Measurements from ENCODE around the gene RPS23. TPM values are rescaled to one million over a fixed set of nuclear protein-coding genes. Genes with fewer than 3 reads are reported as not detected.

RPS23 gene
- total and polyA plus RNA-seq, 2 donors: 4,705 to 5,283 TPM

DNA sequence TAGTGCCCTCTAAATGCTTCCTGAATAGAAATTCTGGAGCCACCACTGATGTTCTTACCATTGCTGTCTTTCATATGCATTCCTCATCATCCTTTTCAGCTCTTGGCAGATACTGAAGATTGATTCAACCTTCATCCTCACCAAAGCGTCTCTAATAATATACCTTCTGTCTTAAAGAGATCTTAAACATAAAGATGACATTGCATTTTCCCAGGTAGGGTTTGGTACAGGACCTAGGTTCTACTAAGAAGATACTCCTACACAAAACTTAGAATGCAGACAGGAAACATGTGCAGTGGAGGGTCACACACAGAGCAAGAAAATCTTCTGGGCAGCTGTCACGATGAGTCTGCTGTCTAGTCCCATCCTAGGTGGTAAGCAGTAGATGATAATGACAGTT is 41.0 kb upstream of the RPS23 start:
- DNase-seq (ENCODE audit: low read depth in 6 of 9, low spot score in 9 of 9): no peak
- H3K4me1 ChIP-seq (ENCODE audit: control insufficient read depth in 2 of 2, insufficient read depth in 2 of 2, low read length in 2 of 2): peaks cover 15 to 24% of the 10 kb centered on the region in 2 donors
- H3K4me3 ChIP-seq (ENCODE audit: low read length in 2 of 2): no peak overlapping the region
- H3K27ac ChIP-seq (ENCODE audit: low read depth in 1 of 2, low read length in 1 of 2): no peak overlapping the region
- H3K36me3 ChIP-seq (ENCODE audit: control insufficient read depth in 2 of 2, insufficient read depth in 2 of 2, low read length in 1 of 2): no peaks in the 10 kb centered on the region
- 45% methylated on average over 2 of the region's 2 CpGs for WGBS
- no peaks in the 10 kb centered on the region for H3K27me3 ChIP-seq (ENCODE audit: control insufficient read depth in 2 of 2, insufficient read depth in 1 of 2, low read length in 1 of 2)
- no peaks in the 10 kb centered on the region for H3K9me3 ChIP-seq (ENCODE audit: control insufficient read depth in 2 of 2, insufficient read depth in 1 of 2, low read length in 1 of 2)

DNA sequence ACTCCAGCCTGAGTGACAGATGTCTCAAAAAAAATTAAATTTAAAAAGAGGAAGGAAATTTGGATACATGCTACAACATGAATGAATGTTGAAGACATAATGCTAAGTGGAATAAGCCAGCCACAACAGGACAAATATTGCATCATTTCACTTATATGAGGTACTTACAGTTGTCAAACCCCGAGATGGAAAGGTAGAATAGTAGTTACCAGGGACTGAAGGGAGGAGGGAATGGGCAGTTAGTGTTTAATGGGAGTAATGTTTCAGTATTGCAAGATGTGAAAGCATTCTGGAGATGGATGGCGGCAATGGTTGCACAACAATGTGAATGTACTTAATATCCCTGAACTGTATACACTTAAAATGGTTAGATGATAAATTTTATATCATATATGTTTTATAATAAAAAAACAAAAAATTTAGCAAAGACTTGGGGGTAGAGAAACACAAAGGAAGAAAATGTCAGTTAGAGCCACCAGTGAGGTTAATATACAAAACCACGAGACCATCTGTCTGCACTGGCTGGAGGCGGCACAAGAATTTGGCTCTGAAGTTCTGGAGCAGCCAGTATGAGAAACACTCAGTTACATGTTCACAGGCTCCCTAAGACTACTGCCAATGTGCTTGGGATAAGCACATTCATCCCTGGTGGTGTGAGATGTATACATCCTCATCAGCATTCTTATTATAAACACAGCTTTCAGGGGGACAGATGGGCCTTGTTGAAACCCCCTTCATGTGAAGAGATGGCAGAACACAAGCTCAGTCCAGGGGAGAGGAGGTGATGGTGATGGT is 37.0 kb upstream of the RPS23 start:
- H3K4me1 ChIP-seq (ENCODE audit: control insufficient read depth in 2 of 2, insufficient read depth in 2 of 2, low read length in 2 of 2): peaks cover 18 to 37% of the 10 kb centered on the region in 2 donors
- H3K27ac ChIP-seq (ENCODE audit: low read depth in 1 of 2, low read length in 1 of 2): peak overlapping the region in 1 of 2 donors; percentile 72
- no peaks in the 10 kb centered on the region for H3K27me3 ChIP-seq (ENCODE audit: control insufficient read depth in 2 of 2, insufficient read depth in 1 of 2, low read length in 1 of 2)
- 25% methylated on average over 4 of the region's 4 CpGs for WGBS
- H3K36me3 ChIP-seq (ENCODE audit: control insufficient read depth in 2 of 2, insufficient read depth in 2 of 2, low read length in 1 of 2): peaks cover 0 to 4% of the 10 kb centered on the region in 2 donors
- no peaks in the 10 kb centered on the region for H3K9me3 ChIP-seq (ENCODE audit: control insufficient read depth in 2 of 2, insufficient read depth in 1 of 2, low read length in 1 of 2)
- peak overlapping the region in 1 of 2 donors; percentile 20 for H3K4me3 ChIP-seq (ENCODE audit: low read length in 2 of 2)
- peak in 2 of 9 donors; percentile 21 to 63 for DNase-seq (ENCODE audit: low read depth in 6 of 9, low spot score in 9 of 9)

DNA sequence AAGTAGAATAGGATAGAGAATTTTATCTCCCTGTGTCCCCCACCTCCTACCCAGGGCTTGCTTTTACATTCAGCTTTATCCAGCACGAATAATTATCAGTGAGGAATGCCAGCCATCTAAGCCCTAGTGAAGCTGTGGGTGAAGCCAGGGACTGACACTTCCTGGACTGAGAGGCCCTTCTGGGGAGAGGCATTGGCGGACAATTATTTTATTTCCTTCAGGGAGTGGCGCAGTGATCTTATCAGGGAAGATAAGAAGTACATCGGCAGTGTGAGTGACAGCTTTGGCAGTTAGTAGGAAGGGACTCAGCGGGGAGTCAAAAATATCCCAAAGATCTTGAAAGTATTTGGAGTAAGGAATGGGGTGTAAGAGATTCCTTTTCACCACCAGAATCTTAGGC is 34.9 kb upstream of the RPS23 start:
- H3K4me3 ChIP-seq (ENCODE audit: low read length in 2 of 2): no peak overlapping the region
- peaks cover 17 to 33% of the 10 kb centered on the region in 2 donors for H3K4me1 ChIP-seq (ENCODE audit: control insufficient read depth in 2 of 2, insufficient read depth in 2 of 2, low read length in 2 of 2)
- no peaks in the 10 kb centered on the region for H3K9me3 ChIP-seq (ENCODE audit: control insufficient read depth in 2 of 2, insufficient read depth in 1 of 2, low read length in 1 of 2)
- H3K36me3 ChIP-seq (ENCODE audit: control insufficient read depth in 2 of 2, insufficient read depth in 2 of 2, low read length in 1 of 2): peaks cover 0 to 6% of the 10 kb centered on the region in 2 donors
- no peaks in the 10 kb centered on the region for H3K27me3 ChIP-seq (ENCODE audit: control insufficient read depth in 2 of 2, insufficient read depth in 1 of 2, low read length in 1 of 2)
- no peak overlapping the region for H3K27ac ChIP-seq (ENCODE audit: low read depth in 1 of 2, low read length in 1 of 2)
- 61% methylated on average over 5 of the region's 5 CpGs for WGBS
- DNase-seq (ENCODE audit: low read depth in 6 of 9, low spot score in 9 of 9): no peak

DNA sequence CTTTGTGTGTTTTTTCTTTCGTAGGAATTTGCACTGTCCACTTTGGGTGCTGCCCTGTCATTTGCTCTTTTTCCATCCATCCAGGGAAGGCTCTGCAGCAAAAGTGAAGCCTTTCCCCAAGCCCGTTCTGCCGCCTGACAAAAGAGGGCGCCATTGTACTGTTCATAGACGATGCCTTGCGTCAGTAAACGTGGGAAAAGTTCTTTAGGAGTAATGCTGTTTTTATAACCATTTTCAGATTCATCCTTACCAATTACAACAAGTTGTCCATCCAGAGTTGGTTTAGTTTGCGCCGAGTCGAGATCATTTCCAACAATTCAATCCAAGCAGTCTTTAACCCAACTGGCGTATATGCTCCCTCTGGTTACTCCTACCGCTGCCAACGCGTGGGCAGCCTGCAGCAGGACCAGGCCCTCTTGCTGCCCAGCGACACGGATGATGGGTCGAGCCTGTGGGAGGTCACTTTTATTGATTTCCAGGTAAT is 34.3 kb upstream of the RPS23 start:
- WGBS: 58% methylated on average over 17 of the region's 17 CpGs

DNA sequence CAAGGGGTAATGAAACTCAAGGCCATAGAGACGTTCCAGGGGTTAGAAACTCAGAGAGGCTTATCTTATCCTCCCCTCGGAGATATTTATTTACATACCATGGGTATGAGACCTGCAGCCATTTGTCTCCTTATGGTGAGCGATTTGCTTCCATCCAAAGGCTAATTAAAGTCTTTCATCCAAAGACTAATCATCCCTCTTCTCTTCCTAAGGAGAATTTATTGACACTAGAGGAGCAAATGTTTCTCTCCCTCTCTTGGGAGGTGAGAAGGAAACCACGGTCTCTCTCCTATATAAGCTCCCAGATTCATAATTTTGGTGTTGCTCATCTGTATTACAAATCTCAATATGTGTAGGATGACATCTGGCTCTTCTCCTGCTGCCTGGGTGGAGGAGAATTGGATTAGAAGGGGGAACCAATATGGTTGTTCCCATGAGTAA is 31.0 kb upstream of the RPS23 start:
- peaks cover 3 to 13% of the 10 kb centered on the region in 2 donors for H3K4me1 ChIP-seq (ENCODE audit: control insufficient read depth in 2 of 2, insufficient read depth in 2 of 2, low read length in 2 of 2)
- no peaks in the 10 kb centered on the region for H3K27me3 ChIP-seq (ENCODE audit: control insufficient read depth in 2 of 2, insufficient read depth in 1 of 2, low read length in 1 of 2)
- H3K4me3 ChIP-seq (ENCODE audit: low read length in 2 of 2): no peak overlapping the region
- no peak for DNase-seq (ENCODE audit: low read depth in 6 of 9, low spot score in 9 of 9)
- H3K36me3 ChIP-seq (ENCODE audit: control insufficient read depth in 2 of 2, insufficient read depth in 2 of 2, low read length in 1 of 2): peaks cover 0 to 9% of the 10 kb centered on the region in 2 donors
- 99% methylated on average over 4 of the region's 4 CpGs for WGBS
- H3K9me3 ChIP-seq (ENCODE audit: control insufficient read depth in 2 of 2, insufficient read depth in 1 of 2, low read length in 1 of 2): no peaks in the 10 kb centered on the region
- no peak overlapping the region for H3K27ac ChIP-seq (ENCODE audit: low read depth in 1 of 2, low read length in 1 of 2)

More for the DNA sequence above, 34.3 kb upstream of the RPS23 start:
- DNase-seq (ENCODE audit: low read depth in 6 of 9, low spot score in 9 of 9): peak; percentile 30 to 80 (median 59)
- Histone ChIP-seq H3K36me3 (ENCODE audit: control insufficient read depth in 2 of 2, insufficient read depth in 2 of 2, low read length in 1 of 2) (peaks cover 0 to 6% of the 10 kb centered on the region in 2 donors), H3K9me3 (ENCODE audit: control insufficient read depth in 2 of 2, insufficient read depth in 1 of 2, low read length in 1 of 2) (no peaks in the 10 kb centered on the region), H3K4me1 (ENCODE audit: control insufficient read depth in 2 of 2, insufficient read depth in 2 of 2, low read length in 2 of 2) (peaks cover 12 to 29% of the 10 kb centered on the region in 2 donors), H3K4me3 (ENCODE audit: low read length in 2 of 2) (no peak overlapping the region), H3K27me3 (ENCODE audit: control insufficient read depth in 2 of 2, insufficient read depth in 1 of 2, low read length in 1 of 2) (no peaks in the 10 kb centered on the region), H3K27ac (ENCODE audit: low read depth in 1 of 2, low read length in 1 of 2) (no peak overlapping the region)

DNA sequence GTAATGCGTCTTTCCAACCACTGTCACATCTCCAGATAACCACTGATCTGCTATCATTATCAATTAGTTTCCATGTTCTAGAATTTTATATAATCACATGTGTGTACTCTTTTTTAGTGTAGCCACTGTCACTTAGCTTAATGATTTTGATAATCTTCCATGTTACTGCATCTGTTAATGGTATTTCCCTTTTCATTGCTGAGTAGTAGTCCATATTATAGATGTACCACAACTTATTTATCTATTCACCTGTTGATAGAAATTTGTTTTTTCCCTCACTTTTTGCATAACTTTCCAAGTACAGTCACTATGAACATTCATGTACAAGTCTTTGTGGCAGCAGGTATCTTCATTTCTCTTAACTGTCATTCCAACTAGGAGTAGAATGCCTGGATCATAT is 30.3 kb upstream of the RPS23 start:
- WGBS: 100% methylated on average over 1 of the region's 1 CpG
- Histone ChIP-seq H3K36me3 (ENCODE audit: control insufficient read depth in 2 of 2, insufficient read depth in 2 of 2, low read length in 1 of 2) (peaks cover 0 to 9% of the 10 kb centered on the region in 2 donors), H3K27ac (ENCODE audit: low read depth in 1 of 2, low read length in 1 of 2) (no peak overlapping the region), H3K4me1 (ENCODE audit: control insufficient read depth in 2 of 2, insufficient read depth in 2 of 2, low read length in 2 of 2) (peaks cover 3 to 11% of the 10 kb centered on the region in 2 donors), H3K9me3 (ENCODE audit: control insufficient read depth in 2 of 2, insufficient read depth in 1 of 2, low read length in 1 of 2) (no peaks in the 10 kb centered on the region), H3K27me3 (ENCODE audit: control insufficient read depth in 2 of 2, insufficient read depth in 1 of 2, low read length in 1 of 2) (no peaks in the 10 kb centered on the region), H3K4me3 (ENCODE audit: low read length in 2 of 2) (no peak overlapping the region)
- no peak for DNase-seq (ENCODE audit: low read depth in 6 of 9, low spot score in 9 of 9)

DNA sequence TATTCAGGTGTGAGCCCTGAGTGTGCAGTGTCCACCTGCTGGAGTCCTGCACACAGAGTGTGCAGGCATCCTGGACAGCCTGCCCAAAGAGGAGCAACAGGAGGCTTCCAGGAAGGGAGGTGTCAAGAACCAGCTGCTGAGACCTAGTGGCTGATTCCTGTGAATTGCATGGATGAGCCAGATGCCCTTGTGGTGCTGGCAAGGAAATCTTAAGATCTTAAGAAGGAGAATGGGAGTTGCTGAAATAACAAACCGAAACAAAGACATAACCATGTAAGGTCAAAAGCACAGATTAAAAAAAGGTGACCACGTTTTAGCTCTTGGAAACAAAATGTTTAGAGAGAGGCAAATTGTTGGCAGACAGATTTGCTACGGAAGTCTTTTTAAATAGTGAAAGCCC is 29.3 kb upstream of the RPS23 start:
- no peaks in the 10 kb centered on the region for H3K27me3 ChIP-seq (ENCODE audit: control insufficient read depth in 2 of 2, insufficient read depth in 1 of 2, low read length in 1 of 2)
- DNase-seq (ENCODE audit: low read depth in 6 of 9, low spot score in 9 of 9): no peak
- H3K4me1 ChIP-seq (ENCODE audit: control insufficient read depth in 2 of 2, insufficient read depth in 2 of 2, low read length in 2 of 2): peaks cover under 1% of the 10 kb centered on the region in 2 donors
- no peaks in the 10 kb centered on the region for H3K9me3 ChIP-seq (ENCODE audit: control insufficient read depth in 2 of 2, insufficient read depth in 1 of 2, low read length in 1 of 2)
- 96% methylated on average over 3 of the region's 3 CpGs for WGBS
- no peak overlapping the region for H3K27ac ChIP-seq (ENCODE audit: low read depth in 1 of 2, low read length in 1 of 2)
- no peak overlapping the region for H3K4me3 ChIP-seq (ENCODE audit: low read length in 2 of 2)
- peaks cover 0 to 9% of the 10 kb centered on the region in 2 donors for H3K36me3 ChIP-seq (ENCODE audit: control insufficient read depth in 2 of 2, insufficient read depth in 2 of 2, low read length in 1 of 2)

DNA sequence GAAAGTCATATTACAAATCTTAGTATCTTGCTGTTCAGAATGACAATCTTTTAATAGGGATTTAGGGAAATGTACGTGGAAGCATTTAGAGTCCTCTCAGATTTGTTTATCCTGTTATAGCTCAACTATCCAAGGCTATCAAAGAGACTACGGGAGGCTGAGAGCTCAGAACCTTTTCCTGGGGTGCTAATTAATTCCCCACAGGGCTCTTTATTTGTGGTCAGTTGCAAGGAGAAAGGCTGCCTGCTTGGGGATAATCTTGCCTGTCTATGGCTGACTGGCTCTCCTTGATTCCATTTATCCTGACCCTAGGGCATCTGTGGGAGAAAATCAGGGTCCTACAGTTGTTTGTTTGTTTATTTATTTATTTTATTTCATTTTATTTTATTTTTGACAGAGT is 28.0 kb upstream of the RPS23 start:
- Histone ChIP-seq H3K27ac (ENCODE audit: low read depth in 1 of 2, low read length in 1 of 2) (no peak overlapping the region), H3K4me1 (ENCODE audit: control insufficient read depth in 2 of 2, insufficient read depth in 2 of 2, low read length in 2 of 2) (no peaks in the 10 kb centered on the region), H3K27me3 (ENCODE audit: control insufficient read depth in 2 of 2, insufficient read depth in 1 of 2, low read length in 1 of 2) (no peaks in the 10 kb centered on the region), H3K4me3 (ENCODE audit: low read length in 2 of 2) (no peak overlapping the region), H3K9me3 (ENCODE audit: control insufficient read depth in 2 of 2, insufficient read depth in 1 of 2, low read length in 1 of 2) (no peaks in the 10 kb centered on the region), H3K36me3 (ENCODE audit: control insufficient read depth in 2 of 2, insufficient read depth in 2 of 2, low read length in 1 of 2) (peaks cover 0 to 6% of the 10 kb centered on the region in 2 donors)
- no peak for DNase-seq (ENCODE audit: low read depth in 6 of 9, low spot score in 9 of 9)
- WGBS: 98% methylated on average over 2 of the region's 2 CpGs

DNA sequence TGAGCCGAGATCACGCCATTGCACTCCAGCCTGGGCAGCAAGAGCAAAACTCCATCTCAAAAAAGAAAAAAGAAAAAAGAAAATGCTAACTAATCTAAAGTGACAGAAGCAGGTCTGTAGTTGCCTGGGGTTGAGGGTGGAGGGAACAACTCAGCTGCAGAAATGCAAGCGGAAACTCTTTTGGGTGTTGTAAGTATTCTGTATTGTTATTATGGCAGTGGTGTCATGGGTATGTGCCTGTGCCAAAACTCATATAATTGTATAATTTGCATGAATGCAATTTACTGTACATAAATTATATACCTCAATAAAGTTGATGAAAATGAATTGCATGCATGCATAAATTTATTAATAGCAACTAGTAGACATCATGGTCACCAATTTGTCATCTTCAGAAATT is 23.0 kb upstream of the RPS23 start:
- Histone ChIP-seq H3K4me1 (ENCODE audit: control insufficient read depth in 2 of 2, insufficient read depth in 2 of 2, low read length in 2 of 2) (no peaks in the 10 kb centered on the region), H3K9me3 (ENCODE audit: control insufficient read depth in 2 of 2, insufficient read depth in 1 of 2, low read length in 1 of 2) (no peaks in the 10 kb centered on the region)
- WGBS: 97% methylated on average over 3 of the region's 3 CpGs

More for the DNA sequence above, 23.0 kb upstream of the RPS23 start:
- no peaks in the 10 kb centered on the region for H3K27me3 ChIP-seq (ENCODE audit: control insufficient read depth in 2 of 2, insufficient read depth in 1 of 2, low read length in 1 of 2)
- no peak overlapping the region for H3K27ac ChIP-seq (ENCODE audit: low read depth in 1 of 2, low read length in 1 of 2)
- H3K4me3 ChIP-seq (ENCODE audit: low read length in 2 of 2): no peak overlapping the region
- peaks cover 0 to 3% of the 10 kb centered on the region in 2 donors for H3K36me3 ChIP-seq (ENCODE audit: control insufficient read depth in 2 of 2, insufficient read depth in 2 of 2, low read length in 1 of 2)
- DNase-seq (ENCODE audit: low read depth in 6 of 9, low spot score in 9 of 9): no peak
